Measurements from ENCODE around the gene CEP295NL.

Gene CEP295NL

DNA sequence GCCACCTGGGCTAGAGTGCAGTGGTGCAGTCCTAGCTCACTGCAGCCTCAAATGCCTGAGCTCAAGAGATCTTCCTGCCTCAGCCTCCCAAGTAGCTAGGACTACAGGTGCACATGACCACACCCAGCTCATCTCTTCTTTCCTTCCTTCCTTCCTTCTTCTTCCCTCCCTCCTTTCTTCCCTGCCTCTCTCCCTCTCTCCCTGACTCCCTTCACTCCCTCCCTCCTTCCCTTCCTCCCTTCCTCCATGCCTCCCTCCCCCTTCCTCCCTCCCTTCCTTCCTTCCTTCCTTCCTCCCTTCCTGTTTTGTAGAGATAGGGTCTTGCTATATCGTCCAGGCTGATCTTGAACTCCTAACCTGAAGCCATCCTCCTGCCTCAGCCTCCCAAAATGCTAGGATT is 38.9 kb downstream of the CEP295NL start:
- no peak for DNase-seq (ENCODE audit: low read depth)

DNA sequence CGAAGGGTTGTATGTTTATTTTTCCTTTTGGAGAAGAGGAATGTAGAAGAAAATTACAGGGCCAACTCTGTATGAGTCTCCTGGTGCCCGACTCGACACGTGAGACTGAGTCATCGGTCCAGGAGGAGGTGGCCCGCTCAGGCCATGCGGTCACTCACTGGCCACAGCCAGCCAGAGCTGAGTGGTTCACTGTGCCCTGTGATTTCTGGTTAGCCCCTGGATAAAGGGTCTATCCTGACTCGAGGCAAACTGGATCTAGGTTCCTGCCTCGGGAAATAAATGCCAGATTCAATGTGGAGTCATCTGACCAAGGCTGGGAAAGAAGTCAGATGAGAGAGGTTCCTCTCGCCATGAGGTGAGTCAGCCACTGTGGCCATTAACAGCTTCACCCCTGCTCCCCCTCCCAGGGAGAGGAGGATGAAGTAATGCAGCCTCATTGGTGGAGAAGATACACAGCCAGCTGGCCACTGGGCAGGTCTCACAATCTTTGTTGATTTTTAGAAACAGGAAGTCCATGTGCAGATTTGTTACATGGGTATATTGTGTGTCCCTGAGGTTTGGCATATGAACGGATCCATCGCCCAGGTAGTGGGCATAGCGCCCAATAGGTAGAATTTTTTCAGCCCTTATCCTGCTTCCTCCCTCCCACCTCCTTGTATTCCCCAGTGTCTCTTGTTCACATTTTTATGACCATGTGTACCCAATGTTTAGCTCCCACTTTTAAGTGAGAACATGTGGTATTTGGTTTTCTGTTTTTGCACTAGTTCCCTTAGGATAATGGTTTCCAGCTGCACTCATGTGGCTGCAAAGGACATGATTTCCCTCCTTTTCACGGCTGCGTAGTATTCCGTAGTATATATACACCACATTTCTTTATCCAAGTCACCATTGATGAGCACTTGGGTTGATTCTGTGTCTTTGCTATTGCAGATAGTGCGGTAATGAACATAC is 40.7 kb downstream of the CEP295NL start:
- no peak for DNase-seq (ENCODE audit: low read depth)

DNA sequence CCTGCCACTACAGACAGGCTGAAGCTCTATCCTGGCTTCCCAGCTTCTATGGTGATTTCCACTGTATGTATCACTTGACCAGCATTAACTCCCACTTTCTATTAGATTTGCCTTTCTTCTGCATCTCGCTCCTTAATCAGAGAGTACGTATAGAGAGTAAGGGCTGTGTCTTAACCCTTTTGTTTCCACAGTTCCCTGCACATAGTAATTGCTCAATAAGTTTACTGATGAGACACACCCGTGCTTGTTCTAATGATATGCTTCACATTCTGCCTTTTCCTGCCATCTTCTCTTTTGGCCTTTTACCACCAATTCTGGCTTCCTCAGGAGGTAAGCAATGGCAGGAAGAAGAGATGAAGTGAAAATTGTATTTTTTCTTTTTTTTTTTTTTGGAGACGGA is 41.8 kb downstream of the CEP295NL start:
- no peak for DNase-seq (ENCODE audit: low read depth)

DNA sequence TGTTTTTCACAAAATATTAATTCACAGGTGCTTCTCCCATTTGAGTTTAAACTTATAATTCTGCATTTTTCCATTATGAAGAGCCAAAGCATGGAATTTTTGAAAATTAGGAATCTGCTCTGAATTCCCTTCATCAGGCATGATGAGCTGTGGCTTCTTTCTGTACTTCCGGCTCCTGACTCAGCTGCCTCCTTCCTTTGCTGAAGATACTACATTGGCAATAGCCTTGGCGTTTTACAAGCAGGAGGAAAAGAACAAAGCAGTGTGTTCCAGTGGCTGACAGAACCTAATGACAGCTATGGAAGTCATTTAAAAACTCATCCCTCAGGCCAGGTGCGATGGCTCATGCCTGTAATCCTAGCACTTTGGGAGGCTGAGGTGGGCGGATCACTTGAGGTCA is 44.0 kb downstream of the CEP295NL start:
- DNase-seq (ENCODE audit: low read depth): no peak

DNA sequence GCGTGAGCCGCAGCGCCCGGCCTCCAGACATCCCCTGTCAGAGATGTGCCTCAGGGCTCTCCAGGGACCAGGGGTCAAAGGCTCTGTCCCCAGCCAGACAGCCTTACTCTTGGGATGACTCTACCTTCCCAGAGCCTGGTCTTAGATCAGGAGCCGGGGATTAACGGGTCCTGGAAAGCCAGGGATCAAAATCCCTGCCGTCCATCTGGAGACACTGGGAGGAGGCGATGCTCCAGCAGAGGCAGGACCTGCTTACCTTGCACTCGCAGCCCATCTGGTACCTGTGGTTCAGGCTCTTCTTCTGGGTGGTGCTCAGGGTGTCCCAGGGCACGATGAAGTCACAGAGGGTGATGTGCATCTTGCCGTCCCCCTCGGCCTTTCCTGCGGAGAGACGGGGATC is 45.7 kb downstream of the CEP295NL start:
- no peak for DNase-seq (ENCODE audit: low read depth)

DNA sequence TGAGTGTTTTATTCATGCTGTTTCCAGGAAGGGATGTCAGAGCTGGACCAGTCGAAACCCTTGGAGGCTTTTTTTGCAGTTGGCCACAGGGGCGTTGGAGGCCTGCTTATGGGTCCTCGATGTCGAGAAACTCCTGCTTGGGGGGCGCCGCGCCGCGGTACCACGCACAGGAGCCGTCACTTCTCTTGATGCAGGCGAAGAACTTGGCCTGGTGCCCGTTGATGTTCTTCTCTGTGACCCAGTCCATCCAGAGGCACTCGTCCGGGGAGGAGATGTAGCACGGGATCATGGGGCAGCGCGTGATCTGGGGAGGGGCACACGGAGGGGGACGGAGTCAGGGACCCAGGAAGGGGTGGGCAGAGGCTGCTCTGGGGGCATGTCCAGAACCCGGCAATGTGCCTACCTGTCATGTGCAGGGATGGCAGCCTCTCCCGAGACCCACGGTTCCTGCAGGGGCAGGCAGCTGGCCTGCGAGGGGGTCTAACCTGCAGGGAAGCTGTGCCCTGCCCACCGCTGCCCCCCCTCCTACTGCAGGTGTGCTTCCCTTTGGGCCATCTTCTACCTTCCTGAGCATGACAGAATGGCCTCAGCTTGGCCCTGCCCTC is 47.3 kb downstream of the CEP295NL start:
- no peak for DNase-seq (ENCODE audit: low read depth)

DNA sequence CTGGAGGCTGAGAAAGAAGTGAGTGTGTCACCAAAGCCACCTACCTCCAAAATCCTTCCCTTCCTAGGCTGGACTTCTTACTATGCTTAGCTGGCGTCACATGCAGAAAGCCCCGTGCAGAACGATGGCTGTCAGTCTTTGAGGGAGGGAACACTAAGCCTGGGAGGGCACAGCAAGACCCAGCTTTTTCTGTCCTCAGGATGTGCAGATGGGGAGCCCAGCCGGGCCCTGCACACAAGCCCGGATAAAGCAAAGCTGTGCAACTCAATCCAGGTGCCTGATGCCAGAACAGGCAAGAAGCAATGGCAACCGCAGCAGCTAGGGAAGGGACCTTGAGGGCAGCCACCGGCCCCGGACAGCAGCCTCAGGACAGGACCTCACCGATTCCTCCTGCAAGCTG is 48.5 kb downstream of the CEP295NL start:
- no peak for DNase-seq (ENCODE audit: low read depth)

DNA sequence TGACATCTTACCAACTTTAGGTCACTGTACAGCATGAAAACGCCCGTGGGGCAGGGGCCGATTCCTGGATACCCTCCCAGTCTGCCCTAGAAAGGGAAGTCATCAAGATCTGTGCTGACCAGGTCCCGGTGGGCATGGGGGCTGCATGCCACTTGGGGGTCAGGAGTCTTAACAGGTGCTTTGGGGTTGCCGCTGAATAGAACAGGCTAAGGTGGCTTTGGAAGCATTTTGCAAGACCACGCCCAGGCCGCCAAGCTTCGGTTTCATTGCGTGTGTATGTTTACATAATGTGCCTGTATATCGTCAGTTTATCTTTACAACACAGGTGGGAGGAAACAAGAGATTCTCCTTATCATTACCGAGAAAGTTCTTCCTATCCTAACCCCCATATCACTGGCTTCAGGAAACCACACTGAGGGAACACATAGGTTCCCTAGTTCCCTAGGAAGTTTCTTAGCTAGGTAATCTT is 49.0 kb downstream of the CEP295NL start:
- no peak for DNase-seq (ENCODE audit: low read depth)

DNA sequence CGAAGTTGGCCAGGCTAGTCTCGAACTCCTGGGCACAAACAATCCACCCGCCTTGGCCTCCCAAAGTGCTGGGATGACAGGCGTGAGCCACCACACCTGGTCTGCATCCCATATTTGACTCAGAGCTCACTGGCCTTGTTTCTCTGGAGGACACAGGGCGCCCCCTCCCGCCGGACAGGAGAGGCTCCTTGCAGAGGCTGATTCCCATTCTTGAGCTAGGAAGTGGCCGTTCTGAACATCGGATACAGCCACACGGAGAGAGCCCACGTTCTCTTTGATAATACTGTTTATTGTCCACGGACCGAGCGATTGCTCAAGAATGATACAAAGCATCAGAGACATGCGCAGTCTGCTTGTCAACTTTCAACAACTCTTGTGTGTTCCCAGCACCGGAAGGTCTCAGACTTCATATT is 50.3 kb downstream of the CEP295NL start:
- no peak for DNase-seq (ENCODE audit: low read depth)

DNA sequence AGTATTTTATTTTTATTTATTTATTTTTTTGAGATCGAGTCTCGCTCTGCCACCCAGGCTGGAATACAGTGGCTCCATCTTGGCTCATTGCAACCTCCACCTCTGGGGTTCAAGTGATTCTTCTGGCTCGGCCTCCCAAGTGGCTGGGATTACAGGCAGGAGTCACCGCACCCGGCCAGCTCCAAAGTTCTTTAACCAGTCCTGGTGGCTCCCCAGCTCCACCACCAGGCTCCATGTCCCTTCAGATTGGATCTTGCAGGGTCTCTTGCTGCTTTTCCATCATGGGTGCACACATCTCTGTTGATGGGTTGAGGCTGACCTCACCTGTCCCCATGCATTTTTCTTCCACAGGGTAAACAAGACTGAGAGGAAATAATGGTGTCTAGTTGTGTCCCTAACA is 54.0 kb downstream of the CEP295NL start:
- DNase-seq (ENCODE audit: low read depth): no peak

DNA sequence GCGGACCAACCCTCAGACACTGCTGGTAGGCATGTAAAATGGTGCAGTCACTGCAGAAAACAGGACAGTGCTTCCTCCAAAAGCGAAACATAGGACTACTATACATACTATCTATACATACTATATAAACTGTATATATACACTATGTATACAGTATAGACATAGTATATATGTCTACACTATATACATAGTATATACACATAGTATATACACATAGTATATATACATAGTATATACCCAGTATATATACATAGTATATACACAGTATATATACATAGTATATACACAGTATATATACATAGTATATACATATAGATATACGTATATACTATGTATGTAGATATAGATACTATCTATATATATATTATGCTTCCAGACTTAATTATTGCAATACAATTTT is 55.9 kb downstream of the CEP295NL start:
- no peak for DNase-seq (ENCODE audit: low read depth)

DNA sequence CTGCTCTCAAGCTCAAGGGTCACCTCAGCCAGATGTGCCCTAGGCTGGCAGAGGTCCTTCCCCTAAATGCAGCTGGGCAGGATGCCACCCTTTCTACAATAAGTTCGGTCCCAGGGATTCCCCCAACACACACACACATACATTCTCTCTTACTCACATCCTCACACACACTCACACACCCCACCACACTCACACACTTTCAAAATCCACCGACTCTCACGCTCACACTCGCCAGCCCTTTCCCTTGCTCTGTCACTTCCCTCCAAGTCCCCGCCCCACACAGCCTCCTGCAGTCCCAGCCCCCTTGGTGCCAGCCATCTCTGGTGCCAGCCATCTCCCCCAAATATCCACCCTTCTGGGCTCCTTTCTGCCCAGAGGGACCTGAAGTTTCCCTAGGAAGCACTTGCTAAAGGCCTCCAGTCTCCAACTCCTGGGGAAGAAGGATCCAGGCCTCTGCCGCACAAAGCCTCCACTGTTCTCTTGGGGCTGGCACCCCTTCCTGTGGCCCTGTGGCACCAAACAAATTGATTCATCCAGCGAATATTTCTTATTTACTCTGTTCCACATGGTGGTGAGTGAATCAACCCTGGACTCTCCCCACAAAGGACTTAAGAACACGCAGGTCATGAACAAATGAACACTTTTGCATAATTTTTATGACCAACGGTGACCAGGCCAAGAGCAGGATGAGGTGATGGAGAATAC is 58.5 kb downstream of the CEP295NL start:
- DNase-seq (ENCODE audit: low read depth): no peak

DNA sequence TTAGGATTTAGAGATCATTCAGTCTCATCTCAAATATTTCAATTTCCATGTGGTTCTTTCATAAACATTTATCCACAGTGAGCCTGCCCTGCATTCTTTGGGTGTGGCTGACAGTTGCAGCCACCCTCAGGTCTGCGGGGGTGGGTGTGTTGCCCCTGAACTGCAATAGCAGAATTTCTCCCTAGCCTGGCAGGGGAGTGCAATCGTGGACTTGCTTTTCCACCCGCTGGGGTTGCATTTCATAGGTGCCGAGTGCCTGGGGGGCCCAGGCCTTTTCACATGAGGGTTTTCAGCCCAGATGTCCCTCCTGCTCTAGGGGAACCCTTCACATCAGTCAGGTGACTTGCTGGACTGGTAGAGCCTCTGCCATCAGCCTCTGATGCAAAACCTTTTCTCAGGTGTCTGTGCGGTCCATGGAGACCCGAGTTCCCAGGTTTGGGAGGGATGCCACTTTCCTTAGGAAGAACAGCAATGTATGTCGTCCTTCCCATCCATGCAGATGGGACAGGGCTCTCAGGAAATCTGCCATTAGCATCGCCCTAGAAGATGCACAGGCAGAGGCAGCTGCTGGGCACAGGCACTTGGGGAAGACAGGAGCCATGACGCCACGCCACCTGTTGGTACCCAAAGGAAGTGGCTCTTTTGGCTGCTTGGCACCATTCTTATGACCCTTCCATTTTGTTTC is 60.0 kb downstream of the CEP295NL start:
- DNase-seq (ENCODE audit: low read depth): peak; percentile 29

DNA sequence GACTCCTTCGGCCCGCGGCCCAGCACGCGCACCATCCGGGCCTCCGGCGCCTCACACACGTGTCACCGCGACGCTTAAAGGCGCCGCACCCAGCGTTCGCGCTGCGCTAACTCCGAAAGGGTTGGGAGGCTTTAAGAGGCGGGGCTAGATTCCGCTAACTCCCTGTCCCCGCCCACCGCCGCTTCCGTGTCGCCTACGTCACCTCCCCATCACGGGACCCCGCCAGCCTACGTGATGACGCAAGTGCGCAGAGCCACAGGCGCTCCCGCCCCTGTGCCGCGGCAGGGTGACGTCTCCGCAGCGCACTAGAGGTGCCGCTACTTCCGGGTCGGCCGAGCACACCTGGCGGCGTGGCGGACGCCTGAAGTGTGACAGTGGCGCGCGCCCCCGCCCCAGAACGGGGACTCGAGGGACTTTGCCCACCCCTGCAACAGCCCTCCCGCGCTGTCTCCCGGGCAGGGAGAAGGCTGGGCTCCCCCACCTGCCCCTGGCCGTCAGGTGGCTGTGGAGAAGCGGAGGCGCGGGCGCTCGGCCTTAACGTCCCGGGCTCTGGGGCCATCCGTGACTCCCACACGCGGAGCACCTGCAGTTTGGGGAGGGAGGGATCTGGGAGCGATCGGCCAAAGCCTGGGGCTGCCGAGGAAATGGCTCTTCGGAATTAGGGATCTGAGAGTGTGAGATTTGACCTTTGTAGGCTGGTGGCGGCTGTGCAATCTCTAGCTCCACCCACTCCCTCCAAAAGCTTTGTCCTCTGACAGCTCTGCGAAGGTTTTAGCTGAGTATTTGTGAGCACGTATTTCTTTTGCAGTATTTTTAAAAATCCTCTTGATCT is 62.0 kb downstream of the CEP295NL start, which contains the start of gene USP36:
Gene USP36 (minus strand): TSS at position 35 of the 832 bp plus-strand sequence. CDS start 4,451 bp downstream, outside the sequence.
- peak; percentile 100 for DNase-seq (ENCODE audit: low read depth)

Measured in activated T-cell treated with anti-CD3 and anti-CD28 coated beads for 24 hours (primary cell).